Hindlimb muscle (tissue), 1 donor: ENCODE measurements around the gene AADACL4. TPM values are rescaled to one million over a fixed set of nuclear protein-coding genes. Genes with fewer than 3 reads are reported as not detected.
"Not testable (repeated sequence)": the region's sequence is repeated elsewhere in the genome, so short reads cannot be mapped to it uniquely, and the experiment has no call there.

ENCODE experiments used
- DNase-seq: peaks from one replicate; pipeline ENCODE4 v3.0.0-alpha.2; 2013
- polyA plus RNA-seq: library from polyadenylated mRNA; unstranded; fragments of 120-200 nt; gene quantifications from one replicate; pipeline ENCODE4 v1.2.1, GENCODE V29; 2013; ENCODE audit not compliant: insufficient read length

Gene AADACL4
- polyA plus RNA-seq, 1 donor, result 0.13 TPM

GRCh38 chr1:12629985-12630760, 13.7 kb upstream of the AADACL4 start:
- no peak for DNase-seq

DNA sequence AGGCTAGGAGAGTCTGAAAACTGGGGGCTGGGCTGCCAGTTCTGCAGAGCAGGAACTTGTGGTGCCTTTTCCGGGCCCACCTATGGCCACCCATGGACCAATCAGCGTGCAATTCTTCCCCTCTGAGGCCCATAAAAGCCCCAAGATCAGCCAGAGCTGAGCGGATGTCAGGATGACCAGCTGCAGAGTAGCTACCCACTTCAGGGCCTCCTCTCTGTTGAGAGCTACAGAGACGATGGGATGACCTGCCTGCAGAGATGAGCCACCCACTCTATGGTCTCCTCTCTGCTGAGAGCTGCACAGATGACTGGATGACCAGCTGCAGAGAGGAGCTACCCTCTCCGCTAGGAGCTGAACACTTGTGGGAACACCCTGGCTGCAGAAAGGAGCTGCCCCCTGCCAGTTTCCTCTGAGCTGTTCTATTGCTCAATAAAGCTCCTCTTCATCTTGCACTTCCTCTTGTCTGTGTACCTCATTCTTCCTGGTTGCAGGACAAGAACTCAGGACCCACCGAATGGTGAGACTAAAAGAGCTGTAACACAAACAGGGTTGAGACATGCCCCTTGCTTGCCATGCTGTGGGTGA, 12.8 kb upstream of the AADACL4 start:
- DNase-seq, result no peak

- DNase-seq, result no peak
These were observed 12.3 kb upstream of the AADACL4 start for GRCh38 chr1:12631571-12631970.

- DNase-seq, result no peak
These were observed 9.7 kb upstream of the AADACL4 start for GRCh38 chr1:12634156-12634555.

DNA sequence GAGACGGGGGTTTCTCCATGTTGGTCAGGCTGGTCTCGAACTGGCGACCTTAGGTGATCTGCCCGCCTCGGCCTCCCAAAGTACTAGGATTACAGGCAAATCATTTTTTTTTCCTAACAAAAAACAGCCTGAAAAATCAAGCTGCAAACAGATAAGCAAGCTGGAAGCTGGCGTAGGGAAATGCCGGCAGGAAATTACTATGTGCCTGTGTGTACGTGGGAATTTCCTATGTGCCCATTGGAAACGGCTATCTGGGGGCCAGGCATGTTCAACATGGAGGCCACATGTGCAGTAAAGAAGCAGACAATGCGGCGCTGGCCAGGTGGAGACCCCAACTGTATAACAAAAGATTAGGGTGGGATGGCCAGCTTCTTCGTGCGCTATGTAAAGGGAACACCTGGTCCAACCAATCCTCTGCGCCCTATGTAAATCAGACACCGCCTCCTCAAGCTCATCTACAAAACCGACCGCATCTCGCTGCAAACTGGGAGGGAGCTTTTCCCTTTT, 9.1 kb upstream of the AADACL4 start:
- no peak for DNase-seq

DNA sequence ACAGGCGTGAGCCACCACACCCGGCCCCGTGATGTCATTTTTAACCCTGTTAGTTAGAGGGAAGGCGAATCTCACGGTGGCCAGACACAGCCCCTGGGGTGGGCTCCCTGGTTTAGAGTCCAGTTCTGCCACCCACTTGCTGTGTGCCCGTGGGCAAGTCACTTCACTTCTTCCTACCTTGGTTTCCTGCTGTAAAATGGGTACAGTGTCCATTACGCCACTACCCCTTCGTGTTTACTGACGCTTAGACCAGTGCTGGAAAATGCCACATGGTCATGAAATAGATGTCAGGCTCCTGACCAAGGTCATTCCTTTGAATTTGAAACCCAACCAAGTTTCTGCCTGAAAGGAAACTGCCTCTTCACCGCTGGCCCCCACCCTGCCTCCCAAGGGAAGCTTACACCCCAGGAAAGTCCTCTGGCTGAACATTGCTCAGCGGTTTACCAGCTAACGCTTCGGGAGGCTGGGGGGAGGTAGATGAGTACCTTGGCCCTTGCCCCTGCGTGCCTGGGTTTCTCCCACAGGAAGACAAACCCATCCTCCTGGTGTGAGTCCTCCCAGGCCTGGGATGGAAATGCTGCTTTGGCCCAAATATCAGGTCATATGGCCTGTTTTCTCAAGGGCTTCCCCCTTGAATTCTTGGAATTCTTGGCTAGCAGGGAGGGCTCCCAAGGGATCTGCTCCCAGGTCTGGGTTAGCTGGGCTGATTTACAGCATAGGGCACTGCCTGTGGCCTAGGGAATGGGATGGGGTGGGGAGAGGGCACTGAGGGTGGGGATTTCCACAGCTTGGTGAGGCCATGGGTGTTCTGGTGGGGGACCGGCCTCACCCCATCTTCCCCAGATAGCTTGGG, 7.6 kb upstream of the AADACL4 start:
- DNase-seq, result no peak

- no peak for DNase-seq
These were observed 6.2 kb upstream of the AADACL4 start for GRCh38 chr1:12637693-12638092.

GRCh38 chr1:12640237-12640957, 3.5 kb upstream of the AADACL4 start:
- no peak for DNase-seq

DNA sequence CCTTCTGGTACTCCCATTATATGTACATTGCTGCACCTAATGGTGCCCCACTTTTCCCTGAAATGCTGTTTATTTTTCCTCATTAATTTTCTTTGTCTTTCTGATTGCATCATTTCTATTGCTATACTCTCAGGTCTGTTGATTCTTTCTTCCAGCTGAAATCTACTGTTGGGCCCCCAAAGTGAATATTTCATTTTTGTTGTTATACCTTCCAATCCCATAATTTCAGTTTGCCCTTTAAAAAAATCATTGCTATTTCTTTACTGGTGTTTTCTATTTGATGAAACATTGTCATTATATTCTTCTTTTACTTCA, 3.0 kb upstream of the AADACL4 start:
- DNase-seq, result no peak

- DNase-seq, result no peak
These were observed 806 bp upstream of the AADACL4 start for GRCh38 chr1:12643079-12643478.

DNA sequence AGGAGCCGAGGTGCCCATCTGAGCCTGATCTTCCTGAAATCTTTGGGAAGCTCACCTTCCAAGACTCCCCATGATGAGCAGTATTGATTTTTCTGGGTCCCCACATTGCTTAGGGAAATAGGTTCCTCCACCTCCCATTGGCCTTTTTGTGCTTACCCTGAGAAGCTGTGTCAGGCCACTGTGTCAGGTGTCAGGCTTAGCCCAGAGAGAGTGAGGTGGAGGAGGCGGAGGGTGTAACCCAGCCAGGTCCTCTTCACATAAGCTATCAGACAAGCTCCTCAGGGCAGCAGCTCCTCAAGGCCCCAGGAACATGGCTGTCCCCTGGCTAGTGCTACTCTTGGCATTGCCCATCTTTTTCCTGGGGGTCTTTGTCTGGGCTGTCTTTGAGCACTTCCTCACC, 352 bp downstream of the AADACL4 start:
- no peak for DNase-seq

- DNase-seq, result no peak
These were observed 944 bp downstream of the AADACL4 start for GRCh38 chr1:12644829-12645228.

GRCh38 chr1:12645401-12645800, 1.5 kb downstream of the AADACL4 start:
- not testable (repeated sequence) for DNase-seq

GRCh38 chr1:12648741-12649140, 4.9 kb downstream of the AADACL4 start:
- no peak for DNase-seq

- DNase-seq, result no peak
These were observed 6.1 kb downstream of the AADACL4 start for GRCh38 chr1:12649971-12650421.

DNA sequence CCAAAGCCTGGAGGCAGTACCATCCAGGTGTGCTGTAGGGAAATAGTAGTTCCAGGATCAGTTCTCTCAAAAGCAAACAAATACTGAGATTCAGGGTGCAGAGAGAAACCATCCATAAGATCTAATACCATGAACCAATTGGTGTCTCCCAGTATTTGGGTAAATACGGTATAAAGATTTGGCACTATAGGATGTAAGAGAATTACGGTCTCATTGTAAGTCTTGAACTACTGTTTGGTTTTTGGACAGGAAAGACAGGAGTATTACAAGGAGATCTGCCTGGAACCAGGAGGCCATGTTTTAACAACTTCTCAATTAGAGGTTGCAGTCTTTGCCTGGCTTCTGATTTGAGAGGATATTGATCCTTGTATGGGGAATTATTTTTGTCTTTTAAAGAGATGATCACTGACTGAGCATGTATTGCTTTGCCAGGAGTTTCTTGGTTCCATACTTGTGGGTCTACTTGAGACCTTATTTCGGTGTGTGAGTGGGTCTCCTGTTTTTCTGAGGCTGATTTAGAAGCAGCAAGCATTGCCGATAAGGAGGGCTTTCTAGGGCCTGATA, 10.2 kb downstream of the AADACL4 start:
- DNase-seq, result no peak

GRCh38 chr1:12654657-12655056, 10.8 kb downstream of the AADACL4 start:
- DNase-seq, result no peak

- DNase-seq, result no peak
These were observed 12.7 kb downstream of the AADACL4 start for GRCh38 chr1:12656575-12656974.

GRCh38 chr1:12657060-12657884, 13.4 kb downstream of the AADACL4 start:
- DNase-seq, result no peak

DNA sequence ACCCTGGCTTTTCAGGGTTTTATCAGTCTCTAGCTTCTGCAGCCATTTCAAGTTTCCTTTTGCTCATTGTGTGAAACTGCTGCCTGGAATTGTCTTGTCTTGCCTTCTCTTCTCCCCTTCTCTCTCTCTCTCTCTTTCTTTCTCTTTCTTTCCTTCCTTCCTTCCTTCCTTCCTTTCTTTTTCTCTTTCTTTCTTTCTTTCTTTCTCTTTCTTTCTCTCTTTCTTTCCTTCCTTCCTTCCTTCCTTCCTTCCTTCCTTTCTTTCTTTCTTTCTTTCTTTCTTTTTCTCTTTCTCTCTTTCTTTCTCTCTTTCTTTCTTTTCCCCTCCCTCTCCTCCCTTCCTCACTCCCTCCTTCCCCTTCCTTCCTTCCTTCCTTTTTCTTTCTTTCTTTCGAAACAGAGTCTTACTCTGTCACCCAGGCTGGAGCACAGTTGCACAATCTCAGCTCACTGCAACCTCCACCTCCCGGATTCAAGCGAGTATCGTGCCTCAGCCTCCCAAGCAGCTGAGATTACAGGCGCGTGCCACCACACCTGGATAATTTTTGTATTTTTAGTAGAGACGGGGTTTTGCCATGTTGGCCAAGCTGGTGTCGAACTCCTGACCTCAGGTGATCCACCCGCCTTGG, 14.1 kb downstream of the AADACL4 start:
- DNase-seq, result not testable (repeated sequence)
